Measurements from ENCODE around the gene TNFSF15. TPM values are rescaled to one million over a fixed set of nuclear protein-coding genes. Genes with fewer than 3 reads are reported as not detected.

Gene TNFSF15
- total RNA-seq, 4 donors from 2014 or later, result 0.16 to 1.4 (median 0.40) TPM

DNA sequence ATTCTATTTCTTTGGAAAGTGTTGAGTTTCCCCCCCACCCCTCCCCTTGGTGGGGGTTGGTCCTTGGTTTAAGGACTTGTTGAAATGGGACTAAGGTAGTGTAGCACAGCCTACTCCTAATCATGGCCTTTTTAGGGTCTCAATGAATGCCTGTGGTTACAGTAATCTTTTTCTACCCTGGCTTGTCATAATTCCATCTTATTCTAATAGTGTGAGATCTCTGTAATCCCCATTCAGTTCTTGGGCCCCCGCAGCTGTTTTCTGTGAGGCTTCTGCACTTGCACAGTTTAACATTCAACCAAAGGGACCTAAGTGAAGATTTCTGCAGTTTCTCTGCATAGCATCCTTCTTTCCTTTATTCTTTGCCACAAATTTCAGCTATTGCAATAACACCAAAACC lies 30.7 kb downstream of the TNFSF15 start:
- 100% methylated on average over 1 of the region's 1 CpG for WGBS
- DNase-seq (ENCODE audit: low spot score in 2 of 2), result no peak
- no peaks in the 10 kb centered on the region for H3K4me1 ChIP-seq
- H3K27ac ChIP-seq, result no peak overlapping the region
- no peak for TF ChIP-seq POLR2A (IDR thresholded peaks at IDR 0.05)
- no peak for TF ChIP-seq EP300 (IDR thresholded peaks at IDR 0.05)
- no peak for TF ChIP-seq POLR2AphosphoS5 (IDR thresholded peaks at IDR 0.05)
- TF ChIP-seq, protein P1, sequence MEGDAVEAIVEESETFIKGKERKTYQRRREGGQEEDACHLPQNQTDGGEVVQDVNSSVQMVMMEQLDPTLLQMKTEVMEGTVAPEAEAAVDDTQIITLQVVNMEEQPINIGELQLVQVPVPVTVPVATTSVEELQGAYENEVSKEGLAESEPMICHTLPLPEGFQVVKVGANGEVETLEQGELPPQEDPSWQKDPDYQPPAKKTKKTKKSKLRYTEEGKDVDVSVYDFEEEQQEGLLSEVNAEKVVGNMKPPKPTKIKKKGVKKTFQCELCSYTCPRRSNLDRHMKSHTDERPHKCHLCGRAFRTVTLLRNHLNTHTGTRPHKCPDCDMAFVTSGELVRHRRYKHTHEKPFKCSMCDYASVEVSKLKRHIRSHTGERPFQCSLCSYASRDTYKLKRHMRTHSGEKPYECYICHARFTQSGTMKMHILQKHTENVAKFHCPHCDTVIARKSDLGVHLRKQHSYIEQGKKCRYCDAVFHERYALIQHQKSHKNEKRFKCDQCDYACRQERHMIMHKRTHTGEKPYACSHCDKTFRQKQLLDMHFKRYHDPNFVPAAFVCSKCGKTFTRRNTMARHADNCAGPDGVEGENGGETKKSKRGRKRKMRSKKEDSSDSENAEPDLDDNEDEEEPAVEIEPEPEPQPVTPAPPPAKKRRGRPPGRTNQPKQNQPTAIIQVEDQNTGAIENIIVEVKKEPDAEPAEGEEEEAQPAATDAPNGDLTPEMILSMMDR (IDR thresholded peaks at IDR 0.05), result no peak
- no peak overlapping the region for H3K4me3 ChIP-seq
- H3K9me3 ChIP-seq, result no peaks in the 10 kb centered on the region
- no peaks in the 10 kb centered on the region for H3K36me3 ChIP-seq
- H3K27me3 ChIP-seq, result no peaks in the 10 kb centered on the region

- Histone ChIP-seq H3K36me3 (no peaks in the 10 kb centered on the region), H3K9me3 (no peaks in the 10 kb centered on the region), H3K27me3 (no peaks in the 10 kb centered on the region), H3K27ac (no peak overlapping the region), H3K4me1 (no peaks in the 10 kb centered on the region), H3K4me3 (no peak overlapping the region)
- TF ChIP-seq POLR2A (IDR thresholded peaks at IDR 0.05), result no peak
- no peak for TF ChIP-seq POLR2AphosphoS5 (IDR thresholded peaks at IDR 0.05)
- TF ChIP-seq, protein P1 (IDR thresholded peaks at IDR 0.05), result no peak
- TF ChIP-seq EP300 (IDR thresholded peaks at IDR 0.05), result no peak
- WGBS, result 88% methylated on average over 4 of the region's 4 CpGs
- no peak for DNase-seq (ENCODE audit: low spot score in 2 of 2)
Observed at GRCh38 chr9:114774524-114774923, 31.3 kb downstream of the TNFSF15 start.

GRCh38 chr9:114771889-114772288 lies 34.0 kb downstream of the TNFSF15 start:
- Histone ChIP-seq H3K4me1 (no peaks in the 10 kb centered on the region), H3K4me3 (no peak overlapping the region), H3K9me3 (no peaks in the 10 kb centered on the region), H3K36me3 (no peaks in the 10 kb centered on the region), H3K27ac (no peak overlapping the region), H3K27me3 (no peaks in the 10 kb centered on the region)
- TF ChIP-seq POLR2A (IDR thresholded peaks at IDR 0.05) (no peak), POLR2AphosphoS5 (IDR thresholded peaks at IDR 0.05) (no peak), EP300 (IDR thresholded peaks at IDR 0.05) (no peak)
- TF ChIP-seq, protein P1 (IDR thresholded peaks at IDR 0.05), result no peak
- no peak for DNase-seq (ENCODE audit: low spot score in 2 of 2)
- WGBS, result 70% methylated on average over 6 of the region's 6 CpGs

DNA sequence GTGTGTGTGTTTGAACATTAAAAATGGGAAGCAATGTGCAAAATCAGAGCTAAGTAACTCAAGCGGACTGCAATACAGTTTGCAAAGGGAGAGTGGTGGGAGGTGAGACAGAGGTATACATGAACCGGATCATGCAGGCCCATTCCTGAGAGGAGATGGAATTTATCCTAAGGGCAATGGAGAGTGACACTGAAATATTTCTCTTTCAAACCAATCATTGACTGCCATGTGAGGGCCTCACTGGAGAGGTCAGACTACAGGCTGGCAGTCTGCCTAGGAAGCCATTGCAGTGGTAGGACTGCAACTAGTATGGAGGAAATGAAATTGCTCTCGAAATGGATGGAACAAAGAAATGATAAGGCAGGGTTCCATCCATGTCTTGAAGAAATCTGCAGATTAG lies 34.8 kb downstream of the TNFSF15 start:
- Histone ChIP-seq H3K4me3 (no peak overlapping the region), H3K27me3 (no peaks in the 10 kb centered on the region), H3K9me3 (no peaks in the 10 kb centered on the region), H3K4me1 (no peaks in the 10 kb centered on the region), H3K36me3 (no peaks in the 10 kb centered on the region), H3K27ac (no peak overlapping the region)
- 79% methylated on average over 3 of the region's 3 CpGs for WGBS
- no peak for DNase-seq (ENCODE audit: low spot score in 2 of 2)
- no peak for TF ChIP-seq POLR2A (IDR thresholded peaks at IDR 0.05)
- TF ChIP-seq EP300 (IDR thresholded peaks at IDR 0.05), result no peak
- TF ChIP-seq POLR2AphosphoS5 (IDR thresholded peaks at IDR 0.05), result no peak
- TF ChIP-seq, protein P1 (IDR thresholded peaks at IDR 0.05), result no peak

- H3K27ac ChIP-seq, result no peak overlapping the region
- no peak for DNase-seq (ENCODE audit: low spot score in 2 of 2)
- TF ChIP-seq POLR2A (IDR thresholded peaks at IDR 0.05) (no peak), POLR2AphosphoS5 (IDR thresholded peaks at IDR 0.05) (no peak), EP300 (IDR thresholded peaks at IDR 0.05) (no peak)
- H3K4me1 ChIP-seq, result no peaks in the 10 kb centered on the region
- no peaks in the 10 kb centered on the region for H3K27me3 ChIP-seq
- no peaks in the 10 kb centered on the region for H3K9me3 ChIP-seq
- no peaks in the 10 kb centered on the region for H3K36me3 ChIP-seq
- no peak overlapping the region for H3K4me3 ChIP-seq
- 32% methylated on average over 1 of the region's 1 CpG for WGBS
Observed at GRCh38 chr9:114769624-114770023, 36.2 kb downstream of the TNFSF15 start.

DNA sequence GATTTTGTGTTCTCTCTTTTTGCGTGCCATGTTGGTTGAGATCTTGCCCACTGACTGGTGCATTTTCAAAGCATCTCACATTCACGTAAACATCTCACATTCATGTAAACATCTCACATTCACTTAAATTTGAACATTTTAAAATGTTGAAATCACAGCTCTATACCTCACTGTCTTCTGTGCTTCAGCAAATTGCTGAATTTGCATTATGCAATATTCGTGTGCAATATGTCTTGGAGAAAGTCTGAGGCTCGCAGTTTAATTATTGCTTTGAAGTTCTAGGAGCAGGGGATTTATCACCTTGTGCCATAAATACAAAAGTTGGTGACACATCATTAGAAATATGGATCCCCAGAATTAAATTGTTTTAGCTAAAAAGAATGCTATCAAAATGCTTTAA lies 42.6 kb downstream of the TNFSF15 start:
- Histone ChIP-seq H3K9me3 (no peaks in the 10 kb centered on the region), H3K27ac (no peak overlapping the region), H3K4me3 (no peak overlapping the region), H3K27me3 (no peaks in the 10 kb centered on the region), H3K36me3 (no peaks in the 10 kb centered on the region), H3K4me1 (no peaks in the 10 kb centered on the region)
- DNase-seq (ENCODE audit: low spot score in 2 of 2), result no peak
- TF ChIP-seq EP300 (IDR thresholded peaks at IDR 0.05) (no peak), POLR2AphosphoS5 (IDR thresholded peaks at IDR 0.05) (no peak), POLR2A (IDR thresholded peaks at IDR 0.05) (no peak)
- TF ChIP-seq, protein P1 (IDR thresholded peaks at IDR 0.05), result no peak
- WGBS, result 90% methylated on average over 4 of the region's 4 CpGs
